Fibroblast of skin of left biceps (primary cell): ENCODE data around the gene ULBP3.

Experiments used
- DNase-seq, 2 experiments: peaks; one replicate each; pipeline ENCODE4 v3.0.0-alpha.2; 2013; ENCODE audit warnings: low read depth in 2 of 2

ULBP3 gene

GRCh38 chr6:150068720-150069648 lies at the start of gene ULBP3:
Gene ULBP3 (minus strand): TSS chr6:150069121. CDS start chr6:150069066, 55 bp downstream.
- DNase-seq: peak; percentile 67 to 75

DNA sequence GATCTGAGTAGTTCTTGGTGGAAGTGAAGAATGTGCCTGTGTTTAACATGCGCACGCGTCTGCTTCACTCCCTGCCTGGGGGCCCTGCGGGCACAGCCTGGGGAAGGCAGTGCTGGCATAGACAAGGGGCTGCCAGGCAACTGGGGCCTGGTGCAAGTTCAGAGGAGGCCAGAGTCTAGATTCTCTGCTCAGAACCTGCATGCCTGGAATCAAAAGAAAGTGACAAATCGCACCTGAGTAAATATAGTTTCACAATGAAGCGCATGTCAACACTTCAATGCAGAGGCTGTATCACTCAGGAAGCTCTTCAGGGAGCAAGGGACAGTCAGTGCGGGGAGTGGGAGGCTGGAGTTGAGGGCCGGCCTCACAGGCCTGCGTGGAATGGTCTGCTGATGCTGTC lies 49.7 kb upstream of the ULBP3 start:
- DNase-seq: no peak

DNA sequence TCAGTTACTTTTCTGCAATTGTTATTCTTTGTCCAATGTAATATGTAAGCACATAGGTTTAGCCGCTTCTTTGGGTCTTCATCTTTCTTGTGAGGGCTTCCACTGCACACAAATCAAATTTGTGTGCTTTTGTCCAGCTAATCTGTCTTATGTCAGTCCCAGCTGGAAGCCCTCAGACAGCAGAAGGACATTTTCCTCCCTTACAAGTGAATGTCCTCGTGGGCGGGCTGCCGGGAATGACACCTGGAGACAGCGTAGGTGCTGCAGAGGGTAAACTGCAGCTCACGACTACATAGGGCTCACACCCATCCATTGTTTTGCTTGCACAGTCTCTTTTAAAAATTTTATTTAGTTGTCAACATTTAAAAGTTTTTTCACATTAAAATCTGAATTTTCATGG lies 49.3 kb upstream of the ULBP3 start:
- no peak for DNase-seq

DNA sequence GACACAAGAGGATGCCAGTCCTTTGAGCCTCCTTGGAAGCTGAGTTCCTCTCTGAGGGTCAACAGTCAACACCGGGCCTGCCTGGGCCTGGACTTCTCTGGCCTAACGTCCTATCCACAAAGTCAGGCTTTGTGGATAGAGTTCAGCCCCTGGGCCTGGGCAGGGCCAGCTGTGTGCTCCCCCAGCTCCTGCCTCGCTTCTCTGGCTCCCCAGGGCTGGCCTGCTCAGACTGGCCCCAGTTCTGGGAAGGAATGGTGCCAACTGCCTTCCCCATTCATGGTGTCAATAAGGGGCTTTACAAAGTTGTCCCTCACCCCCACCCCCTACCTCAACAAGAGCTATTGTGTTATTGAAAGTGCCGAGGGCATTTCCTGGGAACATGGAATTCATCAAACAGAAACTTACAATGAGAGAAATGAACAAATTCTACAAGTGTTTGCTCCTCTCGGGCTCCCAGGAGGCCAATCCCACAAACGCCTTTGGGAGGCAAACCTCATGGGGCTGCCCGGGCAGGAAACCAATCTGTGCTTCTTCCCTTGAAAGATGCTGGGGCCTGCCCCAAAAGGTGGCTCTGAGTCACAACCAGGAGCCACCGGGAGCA lies 47.4 kb upstream of the ULBP3 start:
- DNase-seq: no peak

GRCh38 chr6:150115769-150116168 lies 46.8 kb upstream of the ULBP3 start:
- no peak for DNase-seq

DNA sequence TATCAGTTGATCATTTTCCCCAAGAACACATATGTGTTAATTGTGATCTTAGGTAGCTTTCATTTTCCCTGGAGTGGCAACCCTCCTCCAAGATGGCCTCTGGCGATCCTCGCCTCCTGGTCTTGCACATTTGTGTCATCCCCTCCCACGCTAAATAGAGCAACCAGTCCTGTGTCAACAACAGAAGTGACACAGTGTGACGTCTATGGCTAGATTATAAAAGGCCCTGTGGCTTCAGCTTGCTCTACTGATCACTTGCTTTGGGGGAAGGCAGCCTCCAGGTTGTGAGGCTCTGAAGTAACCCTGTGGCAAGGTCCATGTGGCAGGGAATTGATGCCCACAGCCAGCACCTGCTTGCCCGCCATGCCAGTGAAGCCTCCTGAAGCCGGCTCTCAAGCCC lies 43.3 kb upstream of the ULBP3 start:
- no peak for DNase-seq

DNA sequence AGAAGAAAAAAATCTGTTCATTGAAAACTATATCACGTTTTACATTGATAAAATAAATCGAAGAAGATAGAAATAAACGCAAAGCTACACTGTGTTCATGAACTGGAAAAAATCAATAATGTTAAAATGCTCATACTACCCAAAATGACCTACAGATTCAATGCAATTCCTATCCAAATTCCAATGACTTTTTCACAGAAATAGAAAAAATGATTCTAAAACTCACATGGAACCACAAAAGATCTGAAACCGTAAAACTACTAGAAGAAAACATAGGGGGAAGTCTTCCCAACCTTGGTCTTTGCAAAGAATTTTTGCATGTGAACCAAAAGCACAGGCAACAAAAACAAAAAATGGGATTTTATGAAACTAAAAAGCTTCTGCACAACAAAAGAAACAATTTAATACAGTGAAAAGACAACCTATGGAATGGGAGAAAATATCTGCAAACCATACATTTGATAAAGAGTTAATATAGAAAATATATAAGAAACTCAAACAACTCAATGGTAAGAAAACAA lies 33.9 kb upstream of the ULBP3 start:
- no peak for DNase-seq

DNA sequence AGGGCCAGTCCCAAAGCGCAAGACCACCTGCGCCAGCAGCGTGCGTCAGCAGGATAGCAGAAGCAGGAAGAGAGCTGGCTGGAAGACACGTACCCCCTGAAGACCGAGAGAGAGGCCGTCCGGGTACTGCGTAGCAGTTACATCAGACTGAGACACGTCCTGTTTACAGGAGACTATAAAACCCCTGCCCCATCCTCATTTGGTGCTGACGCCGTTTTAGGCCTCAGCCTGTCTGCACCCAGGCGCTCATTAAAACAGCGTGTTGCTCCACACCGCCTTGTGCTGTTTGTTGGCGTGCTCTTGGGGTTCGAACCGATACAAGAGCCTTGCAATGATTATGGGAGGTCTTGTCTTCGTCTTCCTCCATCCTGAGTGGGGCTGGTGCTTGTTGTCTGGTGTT lies 31.8 kb upstream of the ULBP3 start:
- no peak for DNase-seq

DNA sequence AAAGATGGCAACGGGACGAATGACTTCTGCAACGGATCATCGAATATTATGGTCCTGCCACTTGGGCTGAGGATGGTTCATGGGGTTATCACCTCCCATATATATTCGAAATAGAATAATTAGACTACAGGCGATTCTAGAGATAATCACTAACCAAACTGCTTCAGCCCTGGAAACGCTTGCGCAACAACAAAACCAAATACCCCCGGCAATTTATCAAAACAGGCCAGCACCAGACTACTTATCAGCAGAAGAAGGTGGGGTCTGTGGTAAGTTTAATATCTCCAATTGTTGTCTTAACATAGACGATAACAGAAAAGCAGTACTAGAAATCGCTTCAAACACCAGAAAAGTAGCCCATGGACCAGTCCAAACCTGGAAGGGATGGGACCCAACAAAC lies 31.0 kb upstream of the ULBP3 start:
- no peak for DNase-seq

- DNase-seq: no peak
Measured at GRCh38 chr6:150099546-150099945, 30.6 kb upstream of the ULBP3 start.

DNA sequence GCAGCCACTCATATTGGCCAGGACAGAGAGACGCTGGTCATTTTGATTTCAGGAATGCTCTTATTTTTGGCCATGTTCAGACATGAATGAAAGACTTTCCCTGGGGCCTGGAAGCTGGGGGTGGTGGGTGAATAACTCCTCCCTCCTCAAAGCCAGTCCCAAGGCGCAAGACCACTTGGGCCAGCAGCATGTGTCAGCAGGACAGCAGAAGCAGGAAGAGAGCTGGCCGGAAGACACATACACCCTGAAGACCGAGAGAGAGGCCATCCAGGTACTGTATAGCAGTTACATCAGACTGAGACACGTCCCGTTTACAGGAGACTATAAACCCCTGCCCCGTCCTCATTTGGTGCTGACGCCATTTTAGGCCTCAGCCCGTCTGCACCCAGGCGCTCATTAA lies 29.2 kb upstream of the ULBP3 start:
- DNase-seq: no peak

GRCh38 chr6:150093397-150093796 lies 24.5 kb upstream of the ULBP3 start:
- no peak for DNase-seq

GRCh38 chr6:150091476-150091875 lies 22.6 kb upstream of the ULBP3 start:
- DNase-seq: no peak

DNA sequence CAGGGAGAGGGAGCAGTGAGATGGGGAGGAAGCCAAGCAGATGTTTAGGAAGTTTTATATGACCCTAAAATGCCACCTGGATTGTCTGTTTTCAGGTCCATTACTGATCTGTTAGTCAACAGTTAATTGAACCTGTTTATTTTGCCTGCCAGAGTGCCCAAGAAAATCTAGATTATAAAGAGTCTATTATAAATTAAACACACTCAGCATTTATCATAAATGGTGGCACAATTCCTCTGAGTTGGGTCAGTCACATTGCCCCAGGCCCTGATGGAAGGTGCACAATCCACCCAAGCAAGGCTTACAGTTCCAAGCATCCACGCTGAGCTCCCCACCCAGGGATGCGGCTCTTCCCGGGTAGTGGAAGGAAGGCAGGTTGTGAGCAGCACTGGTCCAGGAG lies 21.4 kb upstream of the ULBP3 start:
- no peak for DNase-seq

- no peak for DNase-seq
Measured at GRCh38 chr6:150088481-150089154, 19.7 kb upstream of the ULBP3 start.

GRCh38 chr6:150087336-150087735 lies 18.4 kb upstream of the ULBP3 start:
- no peak for DNase-seq

DNA sequence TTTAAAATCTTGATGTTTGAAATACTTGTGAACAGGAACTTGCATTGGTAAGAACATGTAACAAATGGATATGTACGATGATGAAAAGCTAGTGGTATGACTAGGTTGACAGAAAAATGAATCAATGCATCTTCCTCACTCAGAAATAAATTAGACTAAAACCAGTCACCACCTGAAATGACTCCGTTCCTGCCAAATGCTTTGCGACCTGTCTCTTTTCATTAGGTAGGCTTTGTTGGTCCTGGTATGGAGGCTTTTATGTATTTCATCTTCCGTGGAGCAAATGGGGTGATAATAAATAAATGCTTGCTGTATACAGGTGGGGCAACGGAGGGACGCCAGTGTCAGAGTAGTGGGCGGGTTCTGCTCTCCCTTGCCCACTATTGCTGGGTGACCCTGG lies 17.1 kb upstream of the ULBP3 start:
- DNase-seq: no peak

DNA sequence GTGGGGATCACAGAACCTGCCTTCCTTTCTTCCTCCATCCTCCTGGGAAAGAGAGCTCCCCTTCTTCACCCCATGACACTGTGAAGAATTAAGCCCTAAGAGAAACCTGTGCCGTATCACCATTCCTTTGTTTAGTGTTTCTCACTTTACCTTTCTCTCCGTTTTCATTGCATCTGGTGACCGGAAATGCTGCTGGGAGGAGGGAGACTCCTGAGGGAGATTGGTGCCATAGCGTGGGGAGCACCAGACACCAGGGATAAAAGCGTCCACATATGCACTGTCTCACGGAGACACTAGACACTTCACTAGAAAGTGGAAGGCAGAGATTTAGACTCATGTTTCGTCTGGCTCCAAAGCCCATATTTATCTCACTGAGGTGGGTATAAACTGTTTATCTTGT lies 15.5 kb upstream of the ULBP3 start:
- DNase-seq: no peak

DNA sequence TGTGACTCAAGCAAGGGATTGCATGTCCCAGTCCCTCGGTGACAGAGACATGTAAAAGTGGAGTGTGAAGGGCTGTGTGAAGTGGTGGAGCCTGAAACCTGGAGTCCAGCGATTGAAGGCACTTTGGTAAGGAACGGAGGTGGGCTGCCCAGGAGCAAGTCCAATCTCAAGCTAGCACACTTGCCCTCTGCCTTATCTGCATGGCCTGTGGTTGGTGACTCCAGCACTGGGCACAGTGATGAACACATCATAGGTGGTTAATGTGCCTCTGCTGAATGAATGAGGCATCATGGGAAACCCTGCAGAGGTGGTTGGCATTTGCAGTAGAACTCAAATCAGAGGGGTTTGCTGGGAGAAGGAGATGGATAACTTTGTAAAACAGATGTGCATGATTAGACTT lies 14.9 kb upstream of the ULBP3 start:
- DNase-seq: no peak

- DNase-seq: no peak
Measured at GRCh38 chr6:150081702-150082101, 12.8 kb upstream of the ULBP3 start.

GRCh38 chr6:150079604-150080003 lies 10.7 kb upstream of the ULBP3 start:
- no peak for DNase-seq

DNA sequence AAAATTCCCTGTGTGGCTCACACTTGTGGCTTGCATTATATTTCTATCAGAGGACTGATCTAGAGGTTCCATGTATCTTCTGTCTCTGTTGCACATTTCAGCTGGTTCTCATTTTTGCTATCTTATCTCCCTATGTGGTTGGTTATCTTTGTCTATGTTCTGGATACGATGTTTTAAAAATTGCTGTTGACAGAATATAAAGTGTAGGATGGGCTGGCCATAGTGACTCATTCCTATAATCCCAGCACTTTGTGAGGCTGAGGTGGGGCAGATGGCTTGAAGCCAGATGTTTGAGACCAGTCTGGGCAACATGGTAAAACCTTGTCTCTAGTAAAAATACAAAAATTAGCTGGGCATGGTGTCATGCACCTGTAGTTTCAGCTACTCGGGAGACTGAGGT lies 9.9 kb upstream of the ULBP3 start:
- DNase-seq: no peak
